ENCODE results near the gene KCNN3.

KCNN3 gene

DNA sequence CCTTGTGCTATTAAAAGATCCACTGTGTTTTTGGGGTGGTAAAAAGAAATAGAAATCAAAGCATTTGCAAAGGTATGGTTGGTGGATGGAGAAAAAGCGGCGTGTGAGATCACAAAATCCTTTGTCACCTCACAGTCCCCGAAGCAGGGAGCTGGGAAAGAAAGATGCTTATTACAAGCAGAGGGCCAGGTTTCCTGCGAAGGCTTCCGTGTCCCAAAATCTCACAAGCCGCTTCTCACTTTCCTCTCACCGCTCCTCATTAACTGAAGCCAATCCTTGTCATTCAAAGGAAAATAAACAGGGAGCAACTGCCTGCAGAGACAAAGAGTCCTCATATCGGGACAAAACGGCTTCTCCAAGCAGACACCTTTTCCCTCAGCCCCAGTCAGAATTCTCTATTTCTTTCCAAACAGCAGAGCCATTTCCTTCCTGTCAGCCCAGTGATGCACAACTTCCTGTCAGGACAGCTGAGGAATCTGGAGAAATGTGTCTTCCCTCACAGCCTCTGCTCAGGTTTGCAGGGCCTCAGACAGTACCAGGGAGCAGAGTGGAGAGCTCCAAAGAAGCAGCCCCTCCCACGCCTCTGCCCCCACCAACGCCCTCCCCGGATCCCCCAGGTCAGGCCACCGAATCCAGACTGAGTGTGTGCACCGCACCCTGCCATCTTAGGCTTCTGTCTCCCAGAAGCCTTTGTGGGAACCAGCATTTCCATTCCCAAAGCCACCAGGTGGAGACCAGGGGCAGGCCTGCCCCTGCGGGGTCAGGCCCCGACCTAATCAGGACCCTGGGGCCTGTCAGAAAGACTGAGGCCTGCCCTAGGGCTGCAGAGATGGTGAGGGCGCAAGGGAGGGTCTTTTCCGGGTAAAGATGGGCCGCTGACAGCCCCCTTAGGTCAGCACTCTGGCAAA is 29.6 kb downstream of the KCNN3 start:
- DNase-seq, result no peak

GRCh38 chr1:154839691-154840090 is 30.4 kb downstream of the KCNN3 start:
- DNase-seq, result no peak

DNA sequence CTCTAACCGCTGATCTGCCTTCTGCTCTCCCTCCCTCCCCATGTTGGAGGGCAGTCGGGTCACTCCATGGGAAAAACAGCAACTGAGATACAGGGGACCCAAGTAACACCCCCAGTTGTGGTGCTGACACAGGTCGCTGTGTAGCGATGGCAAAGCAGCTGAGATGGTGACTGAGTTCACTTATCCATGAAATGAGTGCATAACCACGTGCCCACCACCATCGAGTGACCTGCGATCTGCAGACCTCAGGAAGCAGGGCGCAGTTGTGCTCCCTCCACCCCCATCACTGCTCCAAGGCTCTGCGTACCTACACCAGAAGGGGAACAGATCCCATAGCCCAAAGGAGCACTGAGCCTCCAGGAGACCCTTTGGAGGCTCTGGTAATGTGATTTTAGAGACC is 31.1 kb downstream of the KCNN3 start:
- no peak for DNase-seq

DNA sequence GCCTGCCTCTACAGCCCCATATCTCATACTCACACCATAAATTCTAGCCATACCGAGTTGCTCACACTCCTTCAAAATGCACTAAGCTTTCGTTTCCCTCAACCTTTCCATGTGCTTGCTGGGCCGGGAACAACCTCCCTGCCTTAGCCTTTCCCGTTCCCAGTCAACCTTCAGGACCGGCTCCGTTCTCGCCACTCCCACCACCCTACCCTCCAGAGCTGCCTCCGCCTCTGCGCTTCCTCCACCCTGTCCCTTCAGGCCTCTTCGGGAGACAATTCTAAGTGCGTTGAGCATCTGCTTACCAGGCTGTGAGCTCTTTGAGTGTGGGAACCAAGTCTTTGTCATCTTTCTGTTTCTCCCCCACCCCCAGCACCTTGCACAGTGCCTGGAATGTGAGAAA is 31.6 kb downstream of the KCNN3 start:
- DNase-seq, result no peak

DNA sequence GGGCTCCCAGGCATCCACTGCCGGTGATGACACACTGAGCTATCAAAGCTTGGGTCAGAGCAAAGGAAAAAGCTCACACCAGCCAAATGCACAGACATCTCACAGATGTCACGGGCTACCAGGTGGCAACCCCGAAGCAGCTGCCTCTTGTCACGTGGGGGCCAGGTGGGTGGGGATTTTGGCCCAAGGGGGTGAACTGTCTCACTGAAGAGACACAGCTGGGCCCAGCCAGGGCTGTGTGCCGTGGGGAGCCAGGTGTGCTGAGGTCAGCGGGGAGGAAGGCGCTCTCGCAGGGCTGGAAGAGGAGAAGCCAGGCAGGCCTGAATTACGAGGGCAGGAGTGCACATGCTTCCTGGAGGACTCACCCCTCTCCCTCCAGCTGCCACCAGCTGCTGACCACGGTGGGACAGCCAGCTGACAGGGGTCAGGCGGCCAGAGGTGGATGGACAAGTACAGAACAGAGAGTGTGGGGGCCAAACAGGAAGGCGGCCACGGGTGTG is 32.4 kb downstream of the KCNN3 start:
- no peak for DNase-seq

GRCh38 chr1:154837034-154837671 is 32.9 kb downstream of the KCNN3 start:
- no peak for DNase-seq

DNA sequence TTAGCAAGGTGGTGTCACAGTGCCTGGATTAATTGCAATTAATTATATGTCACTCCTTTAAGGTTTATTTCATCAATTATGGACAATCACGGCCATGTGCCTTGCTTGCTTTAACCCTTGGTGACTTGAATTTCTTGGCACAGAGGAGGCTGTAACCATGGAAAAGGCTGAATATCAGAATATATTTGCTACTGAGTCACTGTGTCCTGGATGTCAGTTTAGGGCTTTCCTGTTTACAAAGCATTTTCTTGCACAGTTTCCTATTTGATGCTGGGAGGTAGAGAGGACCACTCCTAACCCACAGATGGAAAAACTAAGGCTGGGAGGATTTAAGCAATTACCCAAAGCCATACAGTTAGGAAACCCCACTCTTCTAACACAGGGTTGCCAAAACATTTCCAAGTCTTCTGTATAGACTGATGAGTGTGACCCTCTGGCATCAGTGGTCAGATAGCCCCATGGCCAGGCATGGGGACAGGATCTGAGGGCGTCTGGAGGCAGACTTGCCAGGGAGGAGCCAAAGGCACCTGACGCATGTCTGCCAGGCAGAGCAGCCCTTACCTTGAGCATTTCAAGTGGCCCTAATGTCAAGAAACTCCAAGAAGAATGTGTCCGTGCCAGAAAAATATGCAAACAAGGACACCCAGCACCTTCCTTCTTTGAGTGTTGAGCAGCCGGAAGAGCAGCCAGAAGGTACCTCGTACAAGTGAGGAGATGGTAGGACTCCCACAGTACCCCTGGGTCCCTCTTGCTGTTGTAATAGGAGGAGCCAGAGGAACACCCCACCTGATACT is 34.4 kb downstream of the KCNN3 start:
- DNase-seq, result no peak

GRCh38 chr1:154833841-154834240 is 36.2 kb downstream of the KCNN3 start:
- DNase-seq, result no peak

DNA sequence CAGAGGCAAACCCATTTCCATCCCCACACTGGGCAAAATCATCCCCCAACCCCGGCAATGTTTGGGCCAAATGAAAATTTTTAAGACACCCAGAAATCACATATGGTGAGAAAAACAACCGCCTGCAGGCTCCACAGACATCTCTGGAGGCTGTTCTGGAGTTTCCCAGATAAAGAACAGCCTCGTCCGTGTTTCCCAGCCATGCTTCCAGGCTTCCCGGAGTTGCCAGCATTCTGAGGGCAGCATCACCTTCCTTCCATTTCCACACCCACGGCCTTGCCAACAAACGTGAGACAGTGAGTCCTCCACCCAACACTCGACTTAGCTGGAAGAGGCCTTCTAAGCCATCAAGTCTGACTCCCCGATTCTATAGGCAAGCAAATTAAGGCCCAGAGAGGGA is 36.9 kb downstream of the KCNN3 start:
- no peak for DNase-seq

DNA sequence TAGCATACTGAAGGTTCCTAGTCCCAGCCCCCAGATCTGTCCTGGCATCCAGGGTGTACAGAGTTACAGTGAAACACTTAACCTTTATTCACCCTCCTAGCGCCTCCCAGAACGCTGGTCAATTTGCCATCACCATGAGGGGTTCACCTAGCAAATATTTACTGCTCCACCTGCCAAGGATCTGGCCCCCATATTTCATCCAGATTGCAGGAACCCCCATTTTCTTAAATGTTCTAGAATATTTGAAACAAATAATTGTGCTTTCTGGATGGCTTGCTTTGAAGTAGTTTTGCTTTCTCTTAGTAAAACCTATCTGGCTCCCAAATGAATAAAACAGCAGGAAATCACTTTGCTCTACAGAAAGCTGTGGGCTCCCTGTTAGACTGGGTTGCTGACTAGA is 37.7 kb downstream of the KCNN3 start:
- no peak for DNase-seq

GRCh38 chr1:154831462-154831861 is 38.6 kb downstream of the KCNN3 start:
- no peak for DNase-seq

GRCh38 chr1:154829062-154829461 is 41.0 kb downstream of the KCNN3 start:
- DNase-seq, result no peak

DNA sequence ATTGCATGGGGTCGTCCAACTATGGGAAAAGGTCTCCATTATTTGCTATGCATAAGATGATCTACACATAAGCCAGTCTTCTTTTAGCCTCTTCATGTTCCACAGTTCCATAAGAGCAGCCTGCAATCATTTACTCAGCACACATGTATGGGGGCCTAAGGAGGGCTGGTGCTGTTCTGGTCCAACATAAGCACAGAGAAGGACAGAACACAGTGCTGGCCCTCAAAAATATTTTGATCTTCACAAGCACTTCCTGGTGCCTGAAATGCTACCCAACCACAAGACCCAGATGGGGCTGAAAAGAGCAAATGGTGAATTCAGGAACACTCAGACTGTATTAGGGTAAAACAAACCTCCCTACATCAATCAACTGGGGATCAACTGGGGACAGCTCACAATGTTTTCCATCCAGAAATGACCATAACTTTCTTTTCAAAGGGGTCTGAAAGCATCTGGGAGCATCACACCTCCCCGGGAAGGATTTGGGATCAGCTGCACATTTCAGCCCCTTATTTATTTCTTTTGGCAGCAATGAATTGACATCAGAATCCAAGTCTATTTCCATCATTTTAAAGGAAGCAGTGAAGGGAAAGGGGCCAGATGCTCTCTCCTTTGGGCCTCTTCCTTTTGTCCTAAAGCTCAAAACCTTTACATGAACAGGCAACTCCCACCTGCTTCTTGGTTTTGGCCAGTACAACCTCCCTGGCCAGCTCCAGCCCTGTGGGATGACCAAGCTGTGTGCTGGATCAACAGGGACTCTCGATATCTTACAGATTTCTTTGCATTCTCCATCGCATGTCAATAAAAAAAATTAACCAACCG is 45.7 kb downstream of the KCNN3 start:
- no peak for DNase-seq

GRCh38 chr1:154822717-154823116 is 47.4 kb downstream of the KCNN3 start:
- DNase-seq, result no peak

GRCh38 chr1:154822233-154822632 is 47.8 kb downstream of the KCNN3 start:
- no peak for DNase-seq

GRCh38 chr1:154821083-154821482 is 49.0 kb downstream of the KCNN3 start:
- no peak for DNase-seq

DNA sequence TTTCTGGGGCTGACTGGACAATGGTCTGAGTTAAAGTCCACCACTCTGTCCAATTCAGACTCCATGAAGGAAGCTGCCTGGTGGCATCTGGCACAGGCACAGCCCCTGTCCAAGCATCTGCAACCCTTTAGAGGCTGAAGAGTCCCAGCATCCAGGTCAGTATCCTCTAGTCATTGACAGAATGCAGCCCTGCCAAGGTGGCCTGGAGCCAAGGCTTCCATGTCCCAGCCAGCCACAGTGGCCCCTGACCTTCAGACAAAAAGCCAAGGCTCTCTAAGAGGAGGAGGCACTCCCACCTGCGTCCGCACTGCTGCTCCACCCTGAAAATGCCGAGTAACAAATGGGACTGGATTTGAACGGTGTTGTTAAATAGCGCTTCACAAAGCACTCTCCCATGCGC is 49.4 kb downstream of the KCNN3 start:
- DNase-seq, result no peak

GRCh38 chr1:154819628-154820590 is 50.2 kb downstream of the KCNN3 start:
- DNase-seq, result peak; percentile 13

DNA sequence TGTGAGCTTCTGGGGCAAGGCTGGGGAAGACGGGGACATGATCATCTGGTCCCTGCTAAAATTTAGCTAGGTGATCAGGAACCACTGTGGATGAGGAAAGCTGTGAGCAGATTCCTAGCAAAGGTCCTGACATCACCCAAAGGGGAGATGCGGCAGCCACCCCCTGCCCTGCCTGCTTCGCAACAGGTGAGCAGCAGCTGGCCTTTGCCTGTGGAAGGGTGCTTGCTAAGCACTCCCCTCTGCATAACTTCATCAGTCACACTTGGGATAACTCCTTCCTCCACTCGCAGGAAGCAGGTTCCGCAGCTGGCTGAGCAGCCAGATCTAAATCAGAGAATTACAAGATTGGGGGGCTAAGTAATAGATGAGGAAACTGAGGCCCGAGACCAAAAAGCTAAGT is 51.2 kb downstream of the KCNN3 start:
- DNase-seq, result no peak

- no peak for DNase-seq
Observed at GRCh38 chr1:154816937-154817336, 53.1 kb downstream of the KCNN3 start.

- no peak for DNase-seq
Observed at GRCh38 chr1:154816369-154816768, 53.7 kb downstream of the KCNN3 start.

All from inflammatory macrophage treated with lipopolysaccharide for 4 hours (primary cell).